ENCODE results near the gene MYO10.

GRCh38 chr5:16619136-16619535 lies 317.0 kb downstream of the MYO10 start:
- no peak for TF ChIP-seq CTCF (IDR thresholded peaks at IDR 0.05)
- TF ChIP-seq POLR2A (IDR thresholded peaks at IDR 0.05) = no peak
